ENCODE measurements around the gene ARSD.
"Not testable (repeated sequence)": the region's sequence is repeated elsewhere in the genome, so short reads cannot be mapped to it uniquely, and the experiment has no call there.

The ARSD gene

GRCh38 chrX:2892816-2893215, 36.3 kb downstream of the ARSD start:
- no peak for DNase-seq (ENCODE audit: low read depth)

GRCh38 chrX:2890536-2891460, 38.3 kb downstream of the ARSD start:
- DNase-seq (ENCODE audit: low read depth): not testable (repeated sequence)

GRCh38 chrX:2889706-2890490, 39.2 kb downstream of the ARSD start:
- DNase-seq (ENCODE audit: low read depth): not testable (repeated sequence)

- no peak for DNase-seq (ENCODE audit: low read depth)
Measured at GRCh38 chrX:2889045-2889605, 40.0 kb downstream of the ARSD start.

GRCh38 chrX:2888309-2888708, 40.8 kb downstream of the ARSD start:
- DNase-seq (ENCODE audit: low read depth): no peak

GRCh38 chrX:2883770-2884169, 45.4 kb downstream of the ARSD start:
- no peak for DNase-seq (ENCODE audit: low read depth)

- DNase-seq (ENCODE audit: low read depth): no peak
Measured at GRCh38 chrX:2879670-2880069, 49.5 kb downstream of the ARSD start.

- DNase-seq (ENCODE audit: low read depth): no peak
Measured at GRCh38 chrX:2878563-2878962, 50.6 kb downstream of the ARSD start.

- no peak for DNase-seq (ENCODE audit: low read depth)
Measured at GRCh38 chrX:2875798-2876399, 53.2 kb downstream of the ARSD start.

GRCh38 chrX:2875136-2875481, 54.0 kb downstream of the ARSD start:
- DNase-seq (ENCODE audit: low read depth): no peak

GRCh38 chrX:2874222-2875135, 54.7 kb downstream of the ARSD start:
- no peak for DNase-seq (ENCODE audit: low read depth)

GRCh38 chrX:2872671-2873277, 56.4 kb downstream of the ARSD start:
- DNase-seq (ENCODE audit: low read depth): no peak

- no peak for DNase-seq (ENCODE audit: low read depth)
Measured at GRCh38 chrX:2871831-2872230, 57.3 kb downstream of the ARSD start.

- DNase-seq (ENCODE audit: low read depth): no peak
Measured at GRCh38 chrX:2870650-2871049, 58.5 kb downstream of the ARSD start.

- no peak for DNase-seq (ENCODE audit: low read depth)
Measured at GRCh38 chrX:2867206-2867605, 61.9 kb downstream of the ARSD start.

GRCh38 chrX:2863646-2864045, 65.5 kb downstream of the ARSD start:
- peak; percentile 27 for DNase-seq (ENCODE audit: low read depth)

GRCh38 chrX:2862404-2862803, 66.7 kb downstream of the ARSD start:
- no peak for DNase-seq (ENCODE audit: low read depth)

GRCh38 chrX:2859197-2859797, 69.8 kb downstream of the ARSD start:
- DNase-seq (ENCODE audit: low read depth): no peak

GRCh38 chrX:2857566-2857965, 71.6 kb downstream of the ARSD start:
- no peak for DNase-seq (ENCODE audit: low read depth)

GRCh38 chrX:2855761-2856160, 73.4 kb downstream of the ARSD start:
- DNase-seq (ENCODE audit: low read depth): no peak

- DNase-seq (ENCODE audit: low read depth): no peak
Measured at GRCh38 chrX:2854918-2855317, 74.2 kb downstream of the ARSD start.
